HG02884 (cell line): ENCODE results near the gene XPO6.
"Not testable (repeated sequence)": the region's sequence is repeated elsewhere in the genome, so short reads cannot be mapped to it uniquely, and the experiment has no call there.

Experiments
- ATAC-seq: cut with Tn5 transposase; IDR thresholded peaks from one replicate; pipeline ENCODE4 v1.9.1; 2021; ENCODE audit warnings: mild to moderate bottlenecking, moderate library complexity; ENCODE audit not compliant: unreplicated experiment

The XPO6 gene, protein sequence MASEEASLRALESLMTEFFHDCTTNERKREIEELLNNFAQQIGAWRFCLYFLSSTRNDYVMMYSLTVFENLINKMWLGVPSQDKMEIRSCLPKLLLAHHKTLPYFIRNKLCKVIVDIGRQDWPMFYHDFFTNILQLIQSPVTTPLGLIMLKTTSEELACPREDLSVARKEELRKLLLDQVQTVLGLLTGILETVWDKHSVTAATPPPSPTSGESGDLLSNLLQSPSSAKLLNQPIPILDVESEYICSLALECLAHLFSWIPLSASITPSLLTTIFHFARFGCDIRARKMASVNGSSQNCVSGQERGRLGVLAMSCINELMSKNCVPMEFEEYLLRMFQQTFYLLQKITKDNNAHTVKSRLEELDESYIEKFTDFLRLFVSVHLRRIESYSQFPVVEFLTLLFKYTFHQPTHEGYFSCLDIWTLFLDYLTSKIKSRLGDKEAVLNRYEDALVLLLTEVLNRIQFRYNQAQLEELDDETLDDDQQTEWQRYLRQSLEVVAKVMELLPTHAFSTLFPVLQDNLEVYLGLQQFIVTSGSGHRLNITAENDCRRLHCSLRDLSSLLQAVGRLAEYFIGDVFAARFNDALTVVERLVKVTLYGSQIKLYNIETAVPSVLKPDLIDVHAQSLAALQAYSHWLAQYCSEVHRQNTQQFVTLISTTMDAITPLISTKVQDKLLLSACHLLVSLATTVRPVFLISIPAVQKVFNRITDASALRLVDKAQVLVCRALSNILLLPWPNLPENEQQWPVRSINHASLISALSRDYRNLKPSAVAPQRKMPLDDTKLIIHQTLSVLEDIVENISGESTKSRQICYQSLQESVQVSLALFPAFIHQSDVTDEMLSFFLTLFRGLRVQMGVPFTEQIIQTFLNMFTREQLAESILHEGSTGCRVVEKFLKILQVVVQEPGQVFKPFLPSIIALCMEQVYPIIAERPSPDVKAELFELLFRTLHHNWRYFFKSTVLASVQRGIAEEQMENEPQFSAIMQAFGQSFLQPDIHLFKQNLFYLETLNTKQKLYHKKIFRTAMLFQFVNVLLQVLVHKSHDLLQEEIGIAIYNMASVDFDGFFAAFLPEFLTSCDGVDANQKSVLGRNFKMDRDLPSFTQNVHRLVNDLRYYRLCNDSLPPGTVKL

DNA sequence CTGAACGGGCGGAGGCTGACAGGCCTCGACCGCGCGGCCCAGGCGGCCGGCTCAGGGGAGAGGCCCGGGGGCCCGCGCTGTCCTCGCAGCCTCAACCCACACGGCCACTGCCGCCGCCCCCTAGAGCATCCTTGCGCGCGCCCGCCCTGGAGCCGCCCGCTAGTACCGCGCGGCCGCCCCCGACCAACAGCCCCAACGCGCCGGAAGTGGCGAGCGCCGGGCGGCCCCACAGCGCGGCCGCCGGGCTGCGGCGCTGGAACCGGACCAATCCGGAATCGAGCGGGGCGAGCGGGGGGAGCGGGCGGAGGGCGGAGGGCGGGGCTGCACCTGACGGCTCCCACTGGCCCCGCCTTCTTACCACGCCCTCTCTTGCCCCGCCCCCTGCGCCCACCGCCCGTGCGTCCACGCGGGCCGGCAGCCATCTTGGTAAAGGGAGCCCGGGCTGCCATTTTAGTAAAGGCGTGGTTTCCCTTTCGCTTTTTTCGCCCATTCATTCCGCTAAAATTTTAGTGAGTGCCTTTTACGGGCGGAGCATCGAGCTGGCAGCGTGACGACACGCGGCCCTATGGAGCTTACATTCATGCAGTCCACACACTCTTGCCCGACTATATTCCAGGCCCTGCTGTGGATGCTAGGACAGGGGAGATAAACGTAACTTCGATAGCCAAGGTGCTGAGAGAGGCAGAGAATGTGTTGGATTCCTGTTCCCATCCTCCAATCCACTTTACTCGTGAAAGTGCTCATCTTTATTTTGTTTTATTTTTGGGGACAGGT, at the start of gene XPO6:
Gene XPO6, minus strand, starts transcription at position 208 of the 774 bp plus-strand sequence. CDS start 597 bp downstream, outside the sequence.
- ATAC-seq: peak; percentile 73

DNA sequence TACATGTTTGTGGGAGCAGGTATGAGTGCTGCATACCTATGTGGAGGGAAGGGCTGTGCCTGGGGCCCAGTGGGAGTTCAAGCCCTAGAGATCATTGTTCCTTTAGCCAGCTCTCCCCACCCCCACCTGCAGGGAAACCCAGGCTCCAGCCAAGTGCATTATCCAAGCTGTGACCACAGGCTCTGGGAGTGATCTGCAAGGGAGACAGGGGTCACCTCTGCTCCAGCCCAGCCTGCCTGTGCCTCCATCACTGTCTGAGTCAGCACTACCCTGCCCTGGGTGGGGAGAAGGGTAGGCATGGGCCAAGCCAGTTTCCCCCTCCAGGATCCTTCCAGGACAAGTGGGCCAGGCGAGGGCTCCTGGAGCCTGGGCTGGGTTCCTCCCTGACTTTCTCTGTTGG, 48.4 kb upstream of the XPO6 start:
- ATAC-seq: no peak

DNA sequence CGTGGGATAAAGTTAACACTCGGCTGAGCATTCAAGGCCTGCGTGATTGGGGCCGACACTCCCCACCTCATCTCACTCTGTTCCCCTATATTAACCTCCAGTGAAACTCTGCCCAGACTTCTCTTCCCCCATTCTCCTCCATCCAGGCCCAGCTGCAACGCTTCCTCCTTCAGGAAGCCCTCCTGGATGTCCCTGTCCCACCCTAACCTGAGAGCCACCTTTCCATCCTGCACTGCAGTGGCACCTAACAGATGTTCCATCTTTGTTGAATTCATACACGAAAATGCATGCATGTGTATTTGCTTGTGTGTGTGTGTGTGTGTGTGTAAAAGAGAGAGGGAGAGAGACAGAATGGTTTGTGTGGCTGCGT, 48.0 kb upstream of the XPO6 start:
- no peak for ATAC-seq

DNA sequence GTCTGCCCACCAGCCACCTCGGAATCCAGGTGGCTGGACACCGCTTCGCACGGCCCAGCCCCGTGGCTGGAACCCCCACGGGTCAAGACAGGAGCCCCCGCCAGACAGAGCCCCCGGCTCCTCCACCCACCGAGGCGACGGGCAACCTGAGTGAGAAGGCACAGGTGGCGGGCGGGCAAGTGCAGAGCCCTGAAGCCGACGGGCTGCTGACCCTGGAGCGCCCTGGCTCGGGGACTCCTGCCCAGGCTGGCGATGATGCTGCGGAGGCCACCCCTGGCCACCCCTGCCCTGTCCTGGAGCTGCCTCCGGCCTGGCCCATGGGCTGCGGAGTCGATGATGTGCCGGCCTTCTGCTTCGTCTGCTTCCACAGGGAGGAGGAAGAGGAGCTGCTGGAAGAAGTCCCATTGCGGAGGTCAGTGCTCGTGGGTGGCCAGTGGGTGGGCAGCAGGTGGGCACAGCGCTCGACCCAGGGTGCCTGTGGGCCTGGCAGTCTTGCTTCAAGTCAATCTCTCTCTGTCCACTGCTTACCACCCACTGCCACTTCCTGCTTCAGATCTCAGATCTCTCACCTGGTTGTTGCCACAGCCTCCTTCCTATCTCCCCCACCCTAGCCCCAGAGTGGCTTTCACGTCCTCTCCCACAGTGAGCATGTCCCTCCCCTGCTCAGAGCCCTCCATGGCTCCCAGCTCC, 47.5 kb upstream of the XPO6 start:
- ATAC-seq: no peak

DNA sequence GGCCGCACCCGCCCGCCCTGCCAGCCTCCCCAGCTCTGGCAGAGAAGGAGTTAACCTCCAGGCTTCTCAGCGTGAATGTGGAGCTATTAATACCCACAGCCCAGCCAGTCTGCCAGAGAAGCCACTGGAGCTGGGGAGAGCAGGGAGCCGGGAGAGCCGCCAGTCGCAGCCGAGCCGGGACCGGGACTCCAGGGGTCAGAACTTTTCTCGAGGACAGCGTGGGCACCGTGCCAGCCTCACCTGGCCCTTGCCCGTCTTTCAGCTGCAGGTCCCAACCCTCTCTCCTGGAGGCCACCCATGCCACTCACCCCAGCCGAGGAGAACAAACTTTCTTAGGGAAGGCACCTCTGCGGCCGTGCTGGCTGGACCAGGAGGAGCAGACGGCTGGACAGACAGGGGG, 46.8 kb upstream of the XPO6 start:
- ATAC-seq: no peak

DNA sequence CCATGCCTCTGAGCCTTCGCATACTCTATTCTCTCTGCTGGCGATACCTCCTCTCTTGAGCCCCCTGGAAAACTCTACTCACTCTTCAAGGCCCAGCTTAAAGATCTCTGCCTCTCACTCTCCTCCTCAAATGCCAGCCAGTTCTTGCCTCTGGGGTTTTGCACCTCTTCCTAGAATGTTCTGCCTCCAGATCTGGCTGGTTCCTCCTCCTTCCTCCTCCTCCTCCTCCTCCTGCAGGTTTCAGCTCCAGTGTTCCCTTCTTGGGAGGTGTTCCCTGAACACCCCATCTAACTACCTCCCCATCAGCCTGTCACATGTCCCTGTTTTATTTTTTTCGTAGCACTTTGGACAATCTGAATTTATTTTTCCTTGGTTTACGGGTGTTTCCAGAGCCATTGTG, 45.5 kb upstream of the XPO6 start:
- ATAC-seq: no peak

DNA sequence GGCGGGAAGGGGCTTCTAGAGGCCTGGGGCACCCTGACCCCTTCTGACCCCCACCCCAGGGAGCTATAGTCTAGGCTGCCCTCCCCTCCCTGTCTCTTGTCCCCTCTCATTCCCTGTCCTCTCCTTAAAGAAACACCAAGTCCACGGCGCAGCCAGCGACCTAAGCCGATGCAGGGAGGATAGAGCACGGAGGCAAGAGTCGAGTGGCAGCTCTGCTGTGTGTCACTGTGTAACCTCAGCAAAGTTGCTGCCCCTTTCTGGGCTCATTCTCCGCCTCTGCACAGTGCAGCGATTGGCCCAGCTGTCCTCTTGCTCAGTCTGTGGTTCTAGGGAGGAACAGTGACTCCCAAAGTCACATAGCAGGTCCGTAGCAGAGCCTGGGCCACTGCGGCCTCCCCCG, 44.1 kb upstream of the XPO6 start:
- ATAC-seq: no peak

DNA sequence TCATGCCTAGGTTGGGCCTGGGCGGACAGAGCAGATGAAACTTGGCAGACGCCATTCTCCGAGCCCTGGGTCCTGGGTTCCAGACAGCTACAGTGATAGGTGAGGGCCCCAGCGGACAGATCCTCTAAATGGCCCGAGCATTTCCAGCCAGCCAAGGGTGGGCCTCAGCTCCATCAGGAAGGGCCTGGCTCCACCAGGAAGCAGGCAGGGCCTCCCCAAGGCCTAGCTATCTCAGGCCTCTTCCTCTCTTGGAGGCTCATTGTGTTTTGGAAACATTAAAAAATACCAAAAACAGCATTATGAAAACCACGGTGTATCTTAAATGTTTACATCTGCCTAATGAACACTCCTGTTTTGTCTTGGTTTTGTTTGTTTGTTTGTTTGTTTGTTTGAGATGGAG, 42.4 kb upstream of the XPO6 start:
- ATAC-seq: no peak

DNA sequence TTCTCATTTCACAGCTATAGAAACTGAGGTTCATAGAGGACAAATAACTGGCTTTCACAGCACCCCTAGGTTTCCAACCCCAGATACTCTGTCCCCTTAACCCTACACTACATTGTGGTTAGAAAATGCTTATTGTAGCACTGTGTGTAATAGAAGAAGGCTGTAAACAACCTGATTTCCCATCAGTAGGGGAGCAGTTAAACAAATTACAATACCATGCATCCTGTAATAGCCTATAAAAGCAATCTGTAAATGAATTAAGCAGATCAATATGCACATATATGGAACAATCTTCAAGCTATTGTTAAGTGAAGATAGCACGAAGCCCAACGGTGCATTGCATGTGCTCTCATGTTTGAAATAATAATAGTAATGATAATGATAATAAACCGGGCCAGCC, 39.2 kb upstream of the XPO6 start:
- ATAC-seq: no peak

DNA sequence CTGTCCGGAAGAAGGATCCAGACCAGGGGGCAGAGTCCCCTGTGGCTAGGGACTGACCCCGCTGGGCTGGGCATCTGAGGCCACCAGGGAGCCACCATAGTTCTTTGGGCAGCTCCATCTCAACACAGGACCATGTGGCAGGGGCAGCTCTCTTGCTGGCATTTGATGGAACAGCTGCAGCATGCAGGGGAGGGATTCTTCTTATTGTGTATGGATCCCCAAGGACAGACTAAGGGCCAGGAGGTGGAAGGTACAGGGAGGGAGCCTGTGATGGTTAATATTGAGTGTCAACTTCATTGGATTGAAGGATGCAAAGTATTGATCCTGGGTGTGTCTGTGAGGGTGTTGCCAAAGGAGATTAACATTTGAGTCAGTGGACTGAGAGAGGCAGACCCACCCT, 37.7 kb upstream of the XPO6 start:
- ATAC-seq: not testable (repeated sequence)

DNA sequence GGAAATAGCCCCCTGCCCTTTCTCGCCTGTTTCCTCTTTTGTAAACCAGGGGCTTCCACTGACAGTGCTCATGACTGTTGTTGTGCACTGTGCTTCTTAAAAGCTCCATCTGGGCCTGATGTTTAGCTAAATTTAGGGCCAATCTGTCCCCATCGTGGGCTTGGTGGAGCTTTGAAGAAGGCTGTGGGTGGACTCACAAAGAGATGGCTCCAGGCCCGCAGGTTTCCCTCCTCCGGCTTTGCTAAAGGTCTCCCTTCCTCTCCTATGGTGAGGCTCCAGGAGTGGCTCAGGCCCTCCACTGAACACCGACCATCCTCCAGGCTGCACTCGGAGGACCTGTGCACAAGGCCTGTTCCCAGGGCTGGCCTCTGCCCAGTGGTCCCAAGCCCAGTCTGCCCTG, 30.2 kb upstream of the XPO6 start:
- ATAC-seq: no peak

DNA sequence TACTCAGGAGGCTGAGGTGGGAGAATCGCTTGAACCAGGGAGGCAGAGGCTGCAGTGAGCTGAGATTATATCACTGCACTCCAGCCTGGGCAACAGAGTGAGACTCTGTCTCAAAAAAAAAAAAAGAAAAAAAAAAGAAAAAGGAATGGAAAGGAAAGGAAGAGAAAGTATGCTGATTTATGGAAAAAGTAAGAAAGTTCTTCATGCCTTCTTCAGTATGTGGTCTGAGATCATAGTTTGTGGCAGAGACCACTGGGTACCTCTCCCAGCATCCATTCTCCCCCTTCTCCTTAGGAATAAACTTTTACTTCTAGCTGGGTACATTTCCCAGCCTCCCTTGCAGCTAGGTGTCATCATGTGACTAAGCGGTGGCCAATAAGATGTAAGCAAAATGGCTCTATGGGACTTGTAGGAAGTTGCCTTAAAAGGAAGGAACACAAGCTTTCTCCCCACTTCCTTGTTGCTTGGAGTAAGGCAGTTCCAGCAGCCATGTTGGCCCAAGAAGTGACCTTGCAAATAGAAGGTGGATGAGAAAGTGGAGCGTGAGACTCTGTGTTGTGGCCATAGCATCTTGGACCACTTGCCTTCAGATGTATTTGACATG, 26.1 kb upstream of the XPO6 start:
- ATAC-seq: no peak

DNA sequence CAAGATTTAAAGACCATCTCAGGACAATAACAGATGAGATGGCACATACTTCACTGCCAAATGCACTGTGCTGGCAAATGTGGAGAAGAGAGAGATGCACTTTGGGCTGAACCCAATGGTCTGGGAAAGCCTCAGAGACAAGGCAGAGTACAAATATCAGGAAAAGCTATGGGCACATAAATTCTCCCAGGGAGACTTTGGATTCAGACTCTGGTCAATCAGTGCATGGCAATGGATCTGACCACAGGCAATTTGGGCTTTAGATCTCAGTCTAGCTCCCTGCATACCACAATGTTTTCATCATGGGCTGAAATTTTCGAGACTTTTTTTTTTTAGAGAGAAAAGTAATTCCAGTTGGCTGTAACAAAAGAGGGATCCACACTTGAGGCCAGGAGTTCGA, 20.0 kb upstream of the XPO6 start:
- ATAC-seq: no peak

DNA sequence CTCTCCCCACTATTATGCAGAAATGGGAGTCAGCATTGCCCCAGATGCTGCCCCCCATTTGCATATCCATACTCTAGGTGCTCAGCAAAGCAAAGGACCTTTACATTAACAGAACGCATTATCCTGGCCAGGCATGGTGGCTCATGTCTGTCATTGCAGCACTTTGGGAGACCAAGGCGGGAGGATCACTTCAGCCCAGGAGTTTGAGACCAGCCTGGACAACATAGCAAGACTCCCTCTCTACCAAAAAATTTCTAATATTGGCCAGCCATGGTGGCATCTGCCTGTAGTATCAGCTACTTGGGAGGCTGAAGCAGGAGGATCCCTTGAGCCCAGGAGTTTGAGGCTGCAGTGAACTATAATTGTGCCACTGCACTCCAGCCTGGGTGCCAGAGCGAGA, 12.1 kb upstream of the XPO6 start:
- ATAC-seq: not testable (repeated sequence)

DNA sequence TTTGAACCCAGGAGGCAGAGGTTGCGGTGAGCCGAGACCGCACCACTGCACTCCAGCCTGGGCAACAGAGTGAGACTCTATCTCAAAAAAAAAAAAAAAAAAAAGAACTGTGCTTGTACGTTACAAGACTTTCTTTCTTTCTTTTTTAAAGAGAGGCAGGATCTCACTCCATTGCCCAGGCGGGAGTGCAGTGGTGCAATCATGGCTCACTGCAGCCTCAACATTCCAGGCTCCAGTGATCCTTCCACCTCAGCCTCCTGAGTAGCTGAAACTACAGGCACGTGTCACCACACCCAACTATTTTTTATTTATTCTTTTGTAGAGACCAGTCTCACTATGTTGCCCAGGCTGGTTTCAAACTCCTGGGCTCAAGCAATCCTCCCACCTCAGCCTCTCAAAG, 8.0 kb upstream of the XPO6 start:
- not testable (repeated sequence) for ATAC-seq

DNA sequence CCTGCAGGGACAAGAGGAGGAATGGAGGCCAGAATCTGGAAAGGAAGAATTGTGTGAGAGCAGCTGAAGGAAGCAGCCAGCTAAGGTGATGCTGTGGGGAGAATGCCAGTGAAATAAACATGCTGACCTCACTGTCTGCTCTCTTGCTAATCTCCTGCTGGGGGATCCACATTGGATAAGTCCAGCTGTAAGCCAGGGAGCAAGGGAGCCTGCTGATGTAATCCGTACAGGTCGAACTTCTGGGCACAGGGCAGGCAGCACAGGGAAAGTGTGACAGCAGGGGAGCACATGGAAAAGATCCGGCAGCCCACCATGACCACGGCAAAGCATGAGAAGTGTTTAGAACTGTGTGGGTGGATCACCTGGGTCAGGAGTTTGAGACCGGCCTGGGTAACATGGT, 7.5 kb upstream of the XPO6 start:
- ATAC-seq: no peak

DNA sequence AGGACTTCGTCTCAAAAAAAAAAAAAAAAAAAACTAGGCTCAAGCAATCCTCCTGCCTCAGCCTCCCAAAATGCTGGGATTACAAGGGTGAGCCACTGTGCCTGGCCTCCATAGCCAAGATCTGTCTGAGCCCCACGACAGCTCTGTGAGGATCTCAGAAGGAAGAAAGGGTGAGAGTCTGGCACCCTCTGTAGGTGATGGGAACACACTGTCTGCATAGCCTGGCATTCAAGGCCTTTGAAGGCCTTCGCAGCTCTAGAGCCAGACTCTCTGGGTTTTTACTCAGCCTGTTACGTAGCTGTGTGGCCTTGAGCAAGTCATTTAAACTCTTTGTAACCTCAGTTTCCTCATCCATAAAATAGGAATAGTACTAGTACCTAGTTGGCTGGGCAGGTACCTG, 6.3 kb upstream of the XPO6 start:
- ATAC-seq: no peak

DNA sequence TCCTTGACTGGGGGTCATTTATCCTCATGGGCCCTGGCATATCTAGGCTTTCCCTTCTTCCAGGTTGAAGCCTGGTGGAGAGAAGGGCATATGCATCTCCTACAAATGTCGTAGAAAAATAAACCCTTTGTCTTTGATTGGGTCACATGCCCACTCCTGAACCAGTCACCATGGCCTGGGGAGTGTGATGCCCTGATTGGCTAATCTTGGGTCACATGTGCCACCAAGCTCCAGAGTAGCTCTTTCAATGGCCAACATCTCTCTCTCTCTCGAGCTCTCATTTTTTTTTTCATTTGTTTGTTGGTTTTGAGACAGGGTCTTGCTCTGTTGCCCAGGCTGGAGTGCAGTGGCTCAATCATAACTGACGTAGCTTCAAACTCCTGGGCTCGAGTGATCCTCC, 5.6 kb upstream of the XPO6 start:
- ATAC-seq: no peak

DNA sequence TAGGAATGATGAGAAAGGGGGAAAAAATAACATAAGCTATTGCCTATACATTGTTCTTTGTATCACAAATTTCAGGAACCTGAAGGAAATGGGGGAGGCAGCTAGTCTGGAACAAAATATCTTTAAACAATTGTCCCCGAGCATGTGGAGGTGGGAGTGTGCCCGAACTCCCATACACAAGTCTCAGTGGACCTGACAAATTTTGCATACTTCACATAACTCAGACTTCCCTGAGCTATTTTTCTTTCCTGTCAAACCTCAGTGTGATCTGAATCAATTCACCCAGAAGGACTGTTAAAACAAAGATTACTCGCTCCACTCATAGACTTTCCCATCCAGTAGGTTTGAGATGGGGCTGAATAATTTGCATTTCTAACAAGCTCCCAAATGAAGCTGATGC, 1.6 kb upstream of the XPO6 start:
- no peak for ATAC-seq

DNA sequence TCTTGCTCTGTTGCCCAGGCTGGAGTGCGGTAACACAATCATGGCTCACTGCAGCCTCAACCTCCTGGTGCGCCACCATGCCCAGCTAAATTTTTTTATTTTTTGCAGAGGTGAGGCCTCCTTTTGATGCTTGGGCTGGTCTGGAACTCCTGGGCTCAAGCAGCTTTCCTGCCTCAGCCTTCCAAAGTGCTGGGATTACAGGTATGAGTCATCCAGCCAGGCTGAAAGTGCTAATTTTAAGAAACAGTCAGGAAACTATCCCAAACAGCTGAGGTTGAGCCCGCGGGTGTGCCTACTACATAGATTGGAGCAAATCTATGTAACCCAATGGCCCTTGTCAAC, 738 bp upstream of the XPO6 start:
- no peak for ATAC-seq
